HG03442 (cell line): ENCODE data around the gene WFDC2.

Experiments
- ATAC-seq: cut with Tn5 transposase; IDR thresholded peaks from one replicate; pipeline ENCODE4 v1.9.1; 2021; ENCODE audit warnings: mild to moderate bottlenecking, moderate library complexity; ENCODE audit not compliant: unreplicated experiment

The WFDC2 gene

DNA sequence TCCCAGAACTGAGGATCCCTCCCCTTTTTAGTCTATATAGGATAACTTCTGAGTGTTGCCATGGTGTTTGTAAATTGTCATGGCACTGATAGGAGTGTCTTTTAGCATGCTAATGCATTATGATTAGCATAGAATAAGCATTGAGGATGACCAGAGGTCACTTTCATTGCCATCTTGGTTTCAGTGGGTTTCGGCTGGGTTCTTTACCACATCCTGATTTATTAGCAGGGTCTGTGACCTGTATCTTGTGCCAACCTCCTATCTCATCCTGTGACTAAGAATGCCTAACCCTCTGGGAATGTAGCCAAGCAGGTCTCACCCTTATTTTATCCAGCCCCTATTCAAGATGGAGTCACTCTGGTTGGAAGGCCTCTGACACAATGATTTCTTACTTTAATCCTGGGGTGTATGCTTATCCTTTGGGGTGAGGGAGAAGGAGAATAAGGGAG is 19.6 kb downstream of the WFDC2 start:
- ATAC-seq: no peak

DNA sequence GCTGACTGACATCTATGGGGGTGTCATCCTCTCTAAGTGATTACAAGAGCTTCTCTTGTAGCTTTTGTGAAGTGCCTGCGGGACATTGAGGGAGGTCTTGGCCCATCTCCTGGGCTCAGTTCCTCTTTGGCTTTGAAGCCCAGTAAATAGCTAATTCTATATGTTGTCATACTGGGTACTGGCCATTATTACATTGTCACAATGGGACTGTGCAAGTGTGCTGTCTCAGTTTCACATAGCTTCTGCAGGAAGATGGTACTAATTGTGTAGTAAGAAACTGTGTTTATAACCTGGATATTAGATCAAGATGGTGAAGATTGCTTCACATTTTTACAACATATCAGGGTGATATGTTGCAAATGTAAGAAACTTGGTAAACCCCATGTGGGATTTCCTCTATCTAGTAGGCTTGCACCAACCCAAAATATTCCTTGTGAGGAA is 26.0 kb downstream of the WFDC2 start:
- no peak for ATAC-seq

DNA sequence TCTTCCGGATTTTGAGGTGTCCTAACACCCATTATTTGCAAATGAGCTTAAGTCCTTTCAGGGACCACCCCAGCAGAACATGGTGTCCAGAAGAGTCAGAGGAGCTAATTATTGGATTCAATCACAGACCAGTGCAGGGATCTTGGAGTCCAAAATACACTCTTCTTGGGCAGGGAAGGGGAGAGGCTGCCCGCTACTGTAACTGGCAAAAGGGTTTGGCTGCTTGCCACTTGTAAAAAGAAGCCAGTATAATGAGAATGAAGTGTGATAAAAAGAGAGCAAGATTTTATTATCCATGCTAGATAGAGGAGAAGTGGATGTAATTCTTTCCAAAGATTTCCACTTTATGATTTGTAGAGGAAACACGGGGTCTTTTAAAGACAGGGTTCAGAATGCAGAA is 26.6 kb downstream of the WFDC2 start:
- ATAC-seq: no peak

DNA sequence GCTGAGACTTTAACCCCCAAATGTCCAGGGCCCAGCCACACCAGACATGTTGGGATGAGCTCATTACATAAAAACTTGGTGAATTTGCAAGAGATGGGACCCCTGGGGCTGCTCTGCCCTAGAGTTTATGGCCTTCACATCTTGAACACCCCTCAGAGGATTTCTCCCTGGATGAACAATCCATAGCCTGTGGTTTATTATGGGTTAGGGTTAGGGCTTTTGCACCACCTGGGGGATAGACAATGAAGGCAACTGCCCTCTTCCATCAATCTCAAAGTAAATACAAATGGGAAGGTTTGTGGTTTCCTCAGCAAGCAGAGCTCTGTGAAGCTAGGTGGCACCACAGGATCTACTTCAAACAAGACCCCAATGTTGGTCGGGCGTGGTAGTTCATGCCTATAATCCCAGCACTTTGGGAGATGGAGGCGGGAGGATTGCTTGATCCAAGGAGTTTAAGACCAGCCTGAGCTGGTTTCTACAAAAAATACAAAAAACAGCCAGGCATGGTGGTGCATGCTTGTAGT is 28.5 kb downstream of the WFDC2 start:
- ATAC-seq: no peak

DNA sequence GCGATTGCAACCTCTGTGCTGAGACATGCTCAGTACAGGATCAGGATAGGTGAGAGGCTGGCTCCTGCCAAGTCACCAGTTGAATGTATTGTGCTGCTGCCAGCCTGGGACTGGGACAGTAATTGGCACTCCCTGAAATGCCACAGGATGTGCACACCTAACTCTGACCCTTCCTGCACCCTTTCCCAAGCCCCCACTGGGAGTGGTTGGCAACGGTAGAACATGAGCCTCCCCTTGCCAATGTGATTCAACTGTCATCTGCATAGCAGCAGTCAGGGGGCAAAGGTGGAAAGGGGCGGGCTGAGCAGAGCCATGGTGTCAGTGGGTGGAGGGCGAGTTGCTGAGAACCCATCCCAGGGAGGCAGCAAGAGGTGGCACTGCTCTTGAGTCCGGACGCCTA is 30.5 kb downstream of the WFDC2 start:
- no peak for ATAC-seq

DNA sequence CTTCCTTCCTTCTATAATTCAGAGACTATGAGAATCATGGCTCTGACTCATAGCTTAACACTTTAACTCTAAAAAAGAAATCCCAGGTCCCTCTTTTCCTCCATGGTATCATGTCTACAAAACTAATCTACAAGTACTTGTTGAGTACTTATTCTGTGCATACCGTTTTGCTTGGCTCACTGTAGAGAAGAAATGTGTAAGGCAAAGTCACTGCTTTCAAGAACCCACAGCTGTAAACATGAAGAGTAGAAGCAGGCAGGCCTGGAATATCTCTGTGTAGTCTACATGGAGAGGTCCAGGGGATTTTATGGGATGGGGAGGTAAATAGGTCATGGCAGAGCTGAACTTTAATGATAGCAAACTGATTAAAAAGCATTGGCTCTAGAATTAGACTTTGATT is 32.0 kb downstream of the WFDC2 start:
- no peak for ATAC-seq

DNA sequence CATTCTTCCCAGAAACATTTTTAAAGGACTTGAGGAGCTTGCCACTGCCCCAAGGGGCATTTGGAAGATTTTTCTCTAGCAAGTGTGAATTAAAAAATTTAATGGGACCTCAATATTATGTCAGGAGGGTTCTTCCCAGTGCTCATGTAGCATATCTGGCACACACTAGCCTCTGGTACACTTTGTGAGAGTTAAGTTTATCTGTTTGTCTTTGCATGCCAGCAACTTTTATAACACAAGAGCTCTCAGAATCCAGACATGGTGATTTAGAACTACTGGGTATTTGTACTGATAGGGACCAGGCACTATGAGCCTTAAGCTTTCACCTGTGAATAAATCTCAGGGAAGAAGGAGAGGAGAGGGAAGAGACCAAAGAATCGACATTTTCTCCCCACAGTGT is 33.0 kb downstream of the WFDC2 start:
- no peak for ATAC-seq

DNA sequence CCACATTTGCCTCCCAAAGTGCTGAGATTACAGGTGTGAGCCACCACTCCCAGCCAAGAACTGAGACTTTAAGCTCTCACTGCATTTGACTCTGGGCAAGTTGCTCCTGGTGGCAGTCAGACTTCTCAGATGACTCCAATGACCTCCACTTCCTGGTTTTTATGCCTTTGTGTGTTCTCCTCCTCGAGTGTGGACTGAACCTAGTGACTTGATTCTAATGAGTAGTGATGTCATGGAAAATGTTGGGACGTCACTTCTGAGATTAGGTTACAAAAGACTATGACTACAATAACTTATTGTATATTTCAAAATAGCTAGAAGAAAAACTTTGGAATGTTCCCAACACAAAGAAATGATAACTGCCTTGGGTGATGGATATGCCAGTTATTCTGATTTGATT is 33.9 kb downstream of the WFDC2 start:
- ATAC-seq: no peak

DNA sequence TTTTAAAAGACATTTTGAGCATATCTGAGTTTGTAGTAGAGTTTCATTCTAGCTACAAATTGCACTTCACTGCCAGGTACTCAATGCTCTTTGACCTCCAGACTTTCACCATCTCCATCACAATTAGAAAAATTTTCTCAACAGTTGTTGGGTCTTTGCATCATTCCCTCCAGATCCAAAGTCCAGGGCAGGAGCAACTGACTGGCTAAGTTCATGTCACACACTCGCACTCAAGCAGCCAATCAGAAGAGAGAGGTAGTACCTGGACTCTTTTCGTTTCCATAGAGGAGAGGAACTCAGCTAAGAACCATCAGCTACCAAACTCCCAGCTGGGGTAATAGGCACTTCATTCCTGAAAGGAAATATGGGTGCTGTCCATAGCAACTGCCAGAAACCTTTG is 36.8 kb downstream of the WFDC2 start:
- no peak for ATAC-seq

DNA sequence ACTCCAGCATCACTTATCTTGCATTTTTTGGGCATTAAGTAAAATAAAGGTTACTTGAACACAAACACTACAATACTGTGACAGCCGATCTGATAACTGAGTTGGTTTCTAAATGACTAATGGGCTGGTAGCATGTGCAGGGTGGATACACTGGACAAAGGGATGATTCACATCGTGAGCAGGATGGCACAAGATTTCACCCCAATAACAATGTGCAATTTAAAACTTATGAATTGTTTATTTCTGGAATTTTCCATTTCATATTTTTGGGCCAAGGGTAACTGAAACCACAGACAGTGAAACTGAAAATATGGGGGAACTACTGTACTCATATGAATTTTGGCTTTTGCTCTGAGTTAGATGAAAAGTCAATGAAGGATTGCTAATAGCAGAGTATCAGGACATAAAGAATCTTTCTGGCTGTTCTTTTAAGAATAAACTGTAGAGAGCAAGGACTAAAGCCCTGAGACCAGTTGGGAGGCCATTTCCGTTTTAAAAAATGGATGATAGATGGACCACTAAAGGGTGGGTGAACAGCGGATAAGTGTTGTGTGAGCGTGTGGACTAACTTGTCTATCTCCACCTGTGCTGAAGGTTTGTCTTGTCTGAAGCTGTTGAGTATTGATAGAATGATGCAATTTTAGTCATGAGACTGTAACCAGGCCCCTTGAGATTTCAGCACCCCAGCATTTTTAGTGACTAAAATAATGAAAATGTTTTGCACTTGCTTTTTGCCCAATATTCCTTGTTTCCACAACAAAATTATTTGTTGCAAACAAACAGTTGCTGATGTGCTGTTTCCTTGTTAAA is 37.7 kb downstream of the WFDC2 start:
- no peak for ATAC-seq

DNA sequence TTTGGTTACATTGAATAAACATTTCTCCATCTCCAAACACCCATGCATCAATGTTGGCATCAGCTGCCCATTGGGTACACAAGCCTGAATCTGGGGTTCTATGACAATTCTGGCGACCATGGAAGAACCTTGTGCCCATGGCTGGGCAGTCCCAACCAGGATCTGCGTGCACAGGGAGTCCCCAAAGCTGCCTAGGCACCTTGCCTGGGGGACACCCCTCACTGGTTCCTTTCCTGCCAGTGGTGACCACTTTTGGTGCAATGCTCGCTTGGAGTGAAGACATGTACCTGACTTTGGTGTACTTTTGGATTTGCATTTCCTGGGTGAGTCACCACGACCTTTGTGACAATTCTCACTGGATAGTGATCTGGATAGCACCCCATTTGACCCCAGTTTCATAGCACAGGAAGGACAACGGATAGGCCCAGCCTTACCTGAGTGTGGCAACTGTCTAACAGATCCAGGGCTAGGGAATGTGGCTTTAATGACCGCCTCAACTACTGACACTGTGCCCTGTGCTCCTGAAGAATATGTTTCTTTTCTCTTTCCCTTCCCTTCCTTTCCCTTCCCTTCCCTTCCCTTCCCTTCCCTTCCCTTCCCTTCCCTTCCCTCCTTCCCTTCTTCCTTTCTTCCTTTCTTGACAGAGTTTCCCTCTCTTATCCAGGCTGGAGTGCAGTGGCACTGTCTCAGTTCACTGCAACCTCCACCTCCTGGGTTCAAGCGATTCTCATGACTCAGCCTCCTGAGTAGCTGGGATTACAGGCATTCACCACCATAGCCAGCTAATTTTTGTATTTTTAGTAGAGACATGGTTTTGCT is 38.7 kb downstream of the WFDC2 start:
- ATAC-seq: no peak

DNA sequence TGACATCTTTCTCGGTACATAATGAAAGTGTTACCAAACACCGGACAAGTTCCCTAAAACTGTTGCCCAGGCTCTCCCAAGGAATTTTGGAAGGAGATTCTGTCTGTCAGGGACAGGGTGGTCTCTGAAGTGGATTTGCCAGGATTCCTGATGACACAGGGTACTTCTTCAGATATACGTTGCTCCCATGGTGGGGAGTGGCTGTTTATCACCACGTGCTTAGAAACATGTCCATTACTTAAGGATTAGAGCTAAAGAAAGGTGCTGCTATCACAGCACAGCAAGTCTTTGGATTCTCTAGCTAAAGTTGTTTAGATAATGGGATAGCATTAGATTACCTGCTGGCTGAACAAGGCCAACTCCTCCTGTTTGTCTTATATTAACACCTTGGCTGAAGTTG is 39.5 kb downstream of the WFDC2 start:
- no peak for ATAC-seq

DNA sequence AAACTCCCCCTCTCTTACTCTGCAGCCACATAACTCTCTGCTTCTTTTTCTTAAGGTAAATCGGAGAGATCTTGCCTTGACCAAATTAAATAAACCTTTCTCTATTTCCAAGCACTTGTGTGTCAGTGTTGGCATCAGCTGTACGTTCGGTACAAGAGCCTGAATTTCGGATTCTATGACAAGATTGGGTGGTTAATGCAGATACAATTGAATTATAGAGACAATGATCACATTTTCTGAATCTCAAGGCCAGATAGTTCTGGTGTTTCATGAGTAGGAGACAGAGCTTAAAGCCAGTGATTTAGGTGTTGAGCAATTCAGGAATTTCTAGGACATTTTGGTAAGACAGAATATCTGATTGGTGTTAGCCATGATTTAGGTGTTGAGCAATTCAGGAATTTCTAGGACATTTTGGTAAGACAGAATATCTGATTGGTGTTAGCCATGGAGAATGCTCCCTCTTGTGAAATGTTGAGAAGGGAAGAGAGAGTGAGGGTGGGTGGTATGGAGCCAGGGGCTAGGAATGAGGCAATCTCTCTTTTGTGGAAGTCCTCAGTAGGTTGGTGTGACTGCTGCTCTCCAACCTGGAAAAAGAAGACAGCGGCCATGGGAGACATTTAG is 40.8 kb downstream of the WFDC2 start:
- ATAC-seq: no peak

DNA sequence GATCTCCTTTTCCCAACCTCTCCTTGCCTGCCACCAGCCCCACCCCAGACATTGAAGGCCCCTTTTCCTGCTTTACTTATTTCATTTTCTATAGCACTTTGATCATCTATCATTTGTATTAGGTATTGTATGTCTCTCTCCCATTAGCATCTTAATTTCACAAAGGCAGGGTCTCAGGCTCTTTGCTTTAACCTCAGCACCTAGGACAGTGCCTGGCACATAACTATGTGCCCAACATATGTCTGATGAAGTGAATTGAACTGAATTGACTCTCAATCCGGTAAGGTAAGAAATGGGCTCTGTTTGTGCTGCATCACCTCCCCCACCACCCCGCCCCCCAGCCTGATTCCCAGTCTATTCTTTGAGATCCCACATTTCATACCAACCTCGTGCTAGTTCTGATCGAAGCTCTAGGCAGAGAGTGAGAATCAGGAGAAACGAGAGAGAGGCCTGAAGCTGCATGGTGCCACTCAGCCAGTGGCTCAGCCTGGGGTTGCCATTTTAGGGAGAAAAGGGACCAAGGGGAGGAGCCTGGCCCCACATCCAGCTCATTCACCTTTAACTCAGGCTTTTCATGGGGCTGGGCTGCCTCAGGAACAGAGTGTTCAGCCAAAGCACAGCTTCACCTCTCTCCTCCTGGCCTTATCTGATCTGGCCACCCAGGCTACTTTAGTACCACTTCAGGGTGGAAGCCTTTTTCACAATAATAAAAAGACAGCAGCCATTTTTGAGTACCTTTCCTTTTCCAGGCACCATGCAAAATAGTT is 45.8 kb downstream of the WFDC2 start, which contains the start of gene SPINT3:
SPINT3 (minus strand) TSS at position 476 of the 767 bp plus-strand sequence; CDS start at position 462, 14 bp downstream.
- no peak for ATAC-seq

DNA sequence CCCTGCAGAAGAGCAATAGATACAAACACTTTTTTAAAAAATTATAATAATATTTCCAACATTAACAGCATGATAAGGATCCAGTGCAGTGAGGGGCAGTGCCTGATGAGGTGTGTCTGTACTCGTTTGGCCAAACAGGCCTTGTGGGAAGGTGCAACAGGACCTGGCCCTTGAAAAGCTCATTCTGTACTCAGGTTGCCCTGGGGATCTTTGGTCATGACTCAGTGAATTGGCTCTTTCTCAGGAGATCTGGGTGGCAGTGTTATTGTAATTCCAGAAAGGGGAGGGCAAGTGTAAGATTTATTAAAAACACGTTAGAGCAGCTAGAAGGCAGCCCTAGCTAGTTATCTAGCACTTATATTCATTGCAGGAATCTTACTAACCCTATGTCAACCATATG is 48.7 kb downstream of the WFDC2 start:
- no peak for ATAC-seq

DNA sequence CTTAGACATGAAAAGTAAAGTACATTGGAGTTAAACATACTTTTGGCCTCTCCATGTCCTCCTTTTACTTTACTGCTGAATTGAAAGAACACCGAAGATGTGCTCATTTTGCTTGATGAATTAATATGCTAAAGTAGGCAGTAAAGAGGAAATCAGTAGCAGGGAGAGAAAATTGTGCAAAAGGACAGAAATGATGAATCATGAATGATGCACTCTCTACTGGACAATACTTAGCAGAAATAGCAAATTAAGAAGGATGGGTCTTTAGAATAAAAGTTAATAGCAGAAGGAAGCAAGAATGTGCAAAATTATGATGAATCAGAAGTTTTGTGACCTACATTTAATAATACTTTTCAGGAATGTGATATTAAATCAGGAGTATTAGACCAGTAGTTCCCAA is 54.3 kb downstream of the WFDC2 start:
- ATAC-seq: no peak

DNA sequence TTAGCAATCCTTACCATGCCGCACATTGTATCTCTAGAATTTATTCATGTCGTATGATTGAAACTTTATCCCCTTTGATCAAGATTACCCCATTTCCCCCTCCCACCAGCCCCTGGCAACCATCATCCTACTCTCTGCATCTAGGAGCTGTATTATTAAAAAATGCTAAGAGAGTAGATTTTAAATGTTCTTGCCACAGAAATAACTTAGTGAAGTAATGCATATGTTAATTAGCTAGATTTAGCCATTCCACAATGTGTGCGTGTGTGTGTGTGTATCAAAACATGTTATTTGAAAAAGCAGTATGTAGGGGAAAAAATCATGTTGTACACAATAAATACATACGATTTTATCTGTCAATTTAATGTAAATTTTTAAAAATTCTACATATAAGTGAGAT is 57.7 kb downstream of the WFDC2 start:
- no peak for ATAC-seq
